OCI-LY3 (cell line): ENCODE data around the gene VAV2.

Source experiments
- H2AFZ ChIP-seq: fragments of 200-600, 300-600 bp; shearing (Covaris generic); 2 replicates; pipeline ENCODE4 v1.6.0; 2014; ENCODE audit warnings: antibody characterized with exemption, low read depth, low read length
- H3K27ac ChIP-seq: fragments of 200-600, 300-600 bp; sonication (generic); 2 replicates; pipeline ENCODE4 v1.5.1; 2014; ENCODE audit warnings: mild to moderate bottlenecking, low read length, moderate library complexity, mixed read lengths
- H3K27me3 ChIP-seq: fragments of 200-600, 300-600 bp; sonication (generic); 2 replicates; pipeline ENCODE4 v1.6.1; 2014; ENCODE audit warnings: low read depth, low read length, mixed read lengths
- H3K36me3 ChIP-seq: fragments of 200-600, 300-600 bp; sonication (generic); replicated peaks from 2 replicates; pipeline ENCODE3; 2014; ENCODE audit warnings: low read depth, low read length, mixed read lengths
- H3K4me1 ChIP-seq: fragments of 300-600, 200-600 bp; sonication (generic); 2 replicates; pipeline ENCODE4 v1.6.1; 2014; ENCODE audit warnings: low read length, mixed read lengths
- H3K4me2 ChIP-seq: fragments of 200-600, 300-600 bp; sonication (generic); 2 replicates; pipeline ENCODE4 v1.6.1; 2014; ENCODE audit warnings: low read length, mixed read lengths
- H3K4me3 ChIP-seq: fragments of 300-600, 200-600 bp; sonication (generic); 2 replicates; pipeline ENCODE4 v1.5.1; 2014; ENCODE audit warnings: antibody characterized with exemption, mild to moderate bottlenecking, low read length, moderate library complexity
- H3K79me2 ChIP-seq: fragments of 300-600, 200-600 bp; shearing (Covaris generic); 2 replicates; pipeline ENCODE4 v1.6.1; 2014; ENCODE audit warnings: mild to moderate bottlenecking, low read length, mixed read lengths
- H3K9ac ChIP-seq: fragments of 300-600, 200-600 bp; shearing (Covaris generic); 2 replicates; pipeline ENCODE4 v1.6.0; 2014; ENCODE audit warnings: mild to moderate bottlenecking, low read length, moderate library complexity
- H3K9me3 ChIP-seq: fragments of 200-600, 300-600 bp; shearing (Covaris generic); 2 replicates; pipeline ENCODE4 v1.6.1; 2014; ENCODE audit warnings: low read length, mixed read lengths; ENCODE audit not compliant: insufficient read depth
- H4K20me1 ChIP-seq: fragments of 200-600, 300-600 bp; sonication (generic); 2 replicates; pipeline ENCODE4 v1.6.1; 2016; ENCODE audit warnings: low read length, mixed read lengths; ENCODE audit not compliant: insufficient read depth
- EZH2phosphoT487 ChIP-seq: fragments of 200-600 bp; shearing (Covaris generic); IDR thresholded peaks from 2 replicates; pipeline ENCODE4 v1.6.1; 2018; ENCODE audit warnings: antibody characterized with exemption, mixed run types, low read depth
- TF ChIP-seq, protein P1 (sequence below): fragments of 200-600, 300-600 bp; sonication (generic); IDR thresholded peaks from 2 replicates; pipeline ENCODE4 v1.5.1; 2014; ENCODE audit warnings: antibody characterized with exemption, low read length, low read depth

Gene VAV2

GRCh38 chr9:133775951-133776905 lies 215.9 kb downstream of the VAV2 start:
- Histone ChIP-seq H2AFZ (no peak overlapping the region), H3K4me3 (no peak overlapping the region), H4K20me1 (no peaks in the 10 kb centered on the region), H3K9ac (no peak overlapping the region), H3K27me3 (no peaks in the 10 kb centered on the region), H3K27ac (no peak overlapping the region), H3K4me1 (no peaks in the 10 kb centered on the region), H3K4me2 (no peak overlapping the region), H3K79me2 (no peaks in the 10 kb centered on the region), H3K9me3 (no peaks in the 10 kb centered on the region), H3K36me3 (peaks cover 70% of the 10 kb centered on the region)
- TF ChIP-seq EZH2phosphoT487 = no peak
- TF ChIP-seq, protein P1, sequence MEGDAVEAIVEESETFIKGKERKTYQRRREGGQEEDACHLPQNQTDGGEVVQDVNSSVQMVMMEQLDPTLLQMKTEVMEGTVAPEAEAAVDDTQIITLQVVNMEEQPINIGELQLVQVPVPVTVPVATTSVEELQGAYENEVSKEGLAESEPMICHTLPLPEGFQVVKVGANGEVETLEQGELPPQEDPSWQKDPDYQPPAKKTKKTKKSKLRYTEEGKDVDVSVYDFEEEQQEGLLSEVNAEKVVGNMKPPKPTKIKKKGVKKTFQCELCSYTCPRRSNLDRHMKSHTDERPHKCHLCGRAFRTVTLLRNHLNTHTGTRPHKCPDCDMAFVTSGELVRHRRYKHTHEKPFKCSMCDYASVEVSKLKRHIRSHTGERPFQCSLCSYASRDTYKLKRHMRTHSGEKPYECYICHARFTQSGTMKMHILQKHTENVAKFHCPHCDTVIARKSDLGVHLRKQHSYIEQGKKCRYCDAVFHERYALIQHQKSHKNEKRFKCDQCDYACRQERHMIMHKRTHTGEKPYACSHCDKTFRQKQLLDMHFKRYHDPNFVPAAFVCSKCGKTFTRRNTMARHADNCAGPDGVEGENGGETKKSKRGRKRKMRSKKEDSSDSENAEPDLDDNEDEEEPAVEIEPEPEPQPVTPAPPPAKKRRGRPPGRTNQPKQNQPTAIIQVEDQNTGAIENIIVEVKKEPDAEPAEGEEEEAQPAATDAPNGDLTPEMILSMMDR = no peak

DNA sequence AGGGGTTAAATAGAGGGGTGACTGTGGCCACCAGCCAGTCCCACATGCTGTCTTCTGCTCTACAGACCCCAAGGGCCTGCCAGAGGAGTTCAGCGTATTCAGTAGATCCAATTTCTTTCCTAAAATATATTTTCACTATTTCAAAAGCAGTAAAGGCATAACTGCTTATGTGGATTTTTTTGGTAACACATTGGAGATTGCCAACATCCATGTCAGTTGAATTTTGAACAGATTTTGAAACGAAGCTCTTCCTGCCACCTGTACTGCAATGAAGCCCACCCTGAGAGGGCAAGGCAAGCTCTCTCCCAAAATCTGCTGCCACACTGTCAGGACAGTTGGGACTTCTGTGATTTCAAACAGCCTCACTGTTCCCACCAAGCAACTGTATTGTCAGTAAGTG lies 216.8 kb downstream of the VAV2 start:
- H3K4me1 ChIP-seq = no peaks in the 10 kb centered on the region
- TF ChIP-seq EZH2phosphoT487 = no peak
- H4K20me1 ChIP-seq = no peaks in the 10 kb centered on the region
- H2AFZ ChIP-seq = no peak overlapping the region
- H3K9me3 ChIP-seq = no peaks in the 10 kb centered on the region
- no peaks in the 10 kb centered on the region for H3K27me3 ChIP-seq
- no peaks in the 10 kb centered on the region for H3K79me2 ChIP-seq
- no peak overlapping the region for H3K9ac ChIP-seq
- H3K4me2 ChIP-seq = no peak overlapping the region
- H3K27ac ChIP-seq = no peak overlapping the region
- H3K36me3 ChIP-seq = peaks cover 68% of the 10 kb centered on the region
- H3K4me3 ChIP-seq = no peak overlapping the region

- H2AFZ ChIP-seq = no peak overlapping the region
- H3K4me1 ChIP-seq = no peaks in the 10 kb centered on the region
- H3K9me3 ChIP-seq = no peaks in the 10 kb centered on the region
- H3K36me3 ChIP-seq = peaks cover 72% of the 10 kb centered on the region
- H3K27ac ChIP-seq = no peak overlapping the region
- no peak overlapping the region for H3K4me2 ChIP-seq
- TF ChIP-seq, protein P1 = no peak
- TF ChIP-seq EZH2phosphoT487 = no peak
- H3K4me3 ChIP-seq = no peak overlapping the region
- no peaks in the 10 kb centered on the region for H3K27me3 ChIP-seq
- H4K20me1 ChIP-seq = no peaks in the 10 kb centered on the region
- no peak overlapping the region for H3K9ac ChIP-seq
- H3K79me2 ChIP-seq = no peaks in the 10 kb centered on the region
Measured at GRCh38 chr9:133774799-133775198, 217.3 kb downstream of the VAV2 start.

- TF ChIP-seq EZH2phosphoT487 = no peak
- TF ChIP-seq, protein P1 = no peak
- no peaks in the 10 kb centered on the region for H4K20me1 ChIP-seq
- H3K27me3 ChIP-seq = no peaks in the 10 kb centered on the region
- no peak overlapping the region for H3K27ac ChIP-seq
- H3K9me3 ChIP-seq = no peaks in the 10 kb centered on the region
- no peaks in the 10 kb centered on the region for H3K4me1 ChIP-seq
- H2AFZ ChIP-seq = no peak overlapping the region
- no peak overlapping the region for H3K4me3 ChIP-seq
- H3K79me2 ChIP-seq = no peaks in the 10 kb centered on the region
- peaks cover 75% of the 10 kb centered on the region for H3K36me3 ChIP-seq
- no peak overlapping the region for H3K9ac ChIP-seq
- no peak overlapping the region for H3K4me2 ChIP-seq
Measured at GRCh38 chr9:133773889-133774655, 218.1 kb downstream of the VAV2 start.
